HG03439 (cell line): ENCODE measurements around the gene GPBAR1.
"Not testable (repeated sequence)": the region's sequence is repeated elsewhere in the genome, so short reads cannot be mapped to it uniquely, and the experiment has no call there.

Experiments used
- ATAC-seq: cut with Tn5 transposase; IDR thresholded peaks from one replicate; pipeline ENCODE4 v1.9.1; 2021; ENCODE audit warnings: mild to moderate bottlenecking, moderate library complexity; ENCODE audit not compliant: unreplicated experiment

The GPBAR1 gene

DNA sequence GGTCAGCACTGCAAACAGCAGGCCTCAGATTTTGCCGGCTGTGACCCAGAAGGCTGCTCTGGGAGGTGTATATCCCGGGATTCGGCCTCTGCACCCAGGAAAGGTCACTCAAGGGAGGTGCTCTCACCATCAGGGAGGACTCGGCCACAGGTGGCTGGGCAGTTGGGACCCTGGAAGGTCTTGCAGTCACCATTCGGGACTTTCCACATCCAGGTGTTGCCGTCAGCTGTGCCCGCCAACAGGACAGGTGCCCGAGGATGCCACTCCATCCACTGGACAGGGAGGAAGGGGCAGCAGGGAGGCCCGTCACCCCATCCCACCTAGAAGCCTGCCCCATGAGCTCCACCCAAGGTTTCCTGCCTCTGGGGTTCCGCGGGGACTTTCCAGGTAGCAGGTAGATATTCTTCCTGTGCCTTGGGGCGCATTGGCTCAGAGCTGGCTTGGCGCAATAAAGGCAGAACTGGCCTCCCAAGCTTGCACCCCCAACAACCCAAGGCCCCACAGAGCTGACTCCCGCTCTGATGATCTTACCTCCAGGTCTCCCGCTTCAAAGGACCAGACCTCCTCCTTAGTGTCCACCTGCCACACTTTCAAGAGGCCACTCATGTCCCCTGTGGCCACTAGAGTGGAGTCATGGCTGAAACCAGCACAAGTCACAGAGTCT is 5.6 kb downstream of the GPBAR1 start:
- no peak for ATAC-seq

- no peak for ATAC-seq
Observed at GRCh38 chr2:218267259-218267658, 6.4 kb downstream of the GPBAR1 start.

DNA sequence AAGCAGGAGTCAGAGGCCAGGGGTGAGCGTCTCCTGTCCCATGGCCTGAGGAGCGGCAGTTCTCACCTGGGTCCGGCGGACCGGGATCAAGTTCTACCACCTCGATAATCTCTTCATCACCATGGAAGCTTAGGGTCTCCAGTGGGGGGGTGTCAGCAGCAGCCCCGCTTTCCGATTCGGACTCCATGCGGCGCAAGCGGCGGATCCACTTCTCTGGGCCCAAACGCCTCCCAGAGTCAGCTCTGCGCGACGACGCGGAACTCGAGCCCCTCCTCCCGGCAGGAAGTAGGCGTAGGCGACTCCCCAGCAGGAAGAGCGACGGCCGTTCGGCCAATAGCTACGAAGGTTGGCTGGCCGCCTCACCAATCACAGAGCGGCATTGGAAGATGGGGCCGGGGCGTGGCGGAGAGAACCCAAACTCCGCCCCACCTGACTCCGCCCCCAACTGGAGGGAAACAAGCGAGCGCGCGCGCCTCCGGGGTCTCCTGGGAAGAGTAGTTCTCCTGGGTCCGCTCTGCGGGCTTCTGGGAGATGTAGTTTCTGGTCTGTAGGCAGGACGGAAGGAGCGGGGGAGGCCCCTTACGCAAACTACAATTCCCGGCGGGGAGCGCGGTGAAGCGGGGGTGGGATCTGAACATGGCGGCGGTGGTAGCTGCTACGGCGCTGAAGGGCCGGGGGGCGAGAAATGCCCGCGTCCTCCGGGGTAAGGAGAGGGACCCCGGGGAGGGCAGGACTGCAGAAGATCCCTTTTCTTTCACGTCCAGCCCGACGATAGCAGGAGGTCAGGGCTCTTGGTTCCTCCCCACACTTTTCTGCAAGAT is 9.3 kb downstream of the GPBAR1 start, which contains the start of the genes AAMP and PNKD:
TSS of gene AAMP (minus strand) at position 238 of the 821 bp plus-strand sequence. CDS start at position 187, 51 bp downstream.
TSS of gene PNKD (plus strand) at position 620 of the 821 bp plus-strand sequence. CDS start at position 637, 17 bp downstream.
- peak; percentile 90 for ATAC-seq

DNA sequence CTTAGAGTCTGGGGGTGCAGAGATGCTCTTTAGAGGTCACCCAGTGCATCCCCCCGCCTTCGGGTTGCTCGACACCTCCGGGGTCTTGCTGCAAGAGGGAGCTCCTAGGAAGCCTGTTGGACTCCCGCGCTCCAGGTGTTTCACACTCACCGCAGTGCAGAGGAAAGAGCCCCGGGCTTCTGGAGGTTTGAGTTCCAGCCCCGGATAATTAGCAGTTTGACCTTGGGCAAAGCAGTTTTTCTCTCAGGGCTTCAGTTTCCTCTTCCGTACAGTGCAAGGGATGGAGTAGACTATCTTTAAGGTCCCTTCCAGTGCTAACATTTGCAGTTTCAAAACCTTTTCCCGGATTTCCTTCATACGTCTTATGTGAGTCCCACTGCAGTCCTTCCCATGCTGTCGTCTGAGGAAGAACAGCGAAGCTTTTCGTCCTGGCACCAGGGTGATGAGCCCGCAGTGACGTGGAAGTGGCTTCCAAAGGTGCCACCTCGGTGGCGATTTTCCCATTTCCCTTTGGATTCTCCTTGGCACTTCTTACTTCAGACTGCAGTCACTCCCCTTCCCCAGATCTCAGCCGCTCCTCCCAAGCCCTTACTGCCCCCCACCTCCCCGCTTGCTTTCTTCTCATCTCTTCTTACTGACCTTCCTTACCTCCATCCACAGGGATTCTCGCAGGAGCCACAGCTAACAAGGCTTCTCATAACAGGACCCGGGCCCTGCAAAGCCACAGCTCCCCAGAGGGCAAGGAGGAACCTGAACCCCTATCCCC is 10.1 kb downstream of the GPBAR1 start:
- ATAC-seq, result no peak

GRCh38 chr2:218271487-218271797 is 10.6 kb downstream of the GPBAR1 start:
- ATAC-seq, result no peak

GRCh38 chr2:218271865-218272530 is 11.2 kb downstream of the GPBAR1 start:
- ATAC-seq, result no peak

- ATAC-seq, result no peak
Observed at GRCh38 chr2:218272531-218273212, 11.9 kb downstream of the GPBAR1 start.

- ATAC-seq, result not testable (repeated sequence)
Observed at GRCh38 chr2:218273214-218273907, 12.5 kb downstream of the GPBAR1 start.

- no peak for ATAC-seq
Observed at GRCh38 chr2:218273908-218274249, 13.1 kb downstream of the GPBAR1 start.

DNA sequence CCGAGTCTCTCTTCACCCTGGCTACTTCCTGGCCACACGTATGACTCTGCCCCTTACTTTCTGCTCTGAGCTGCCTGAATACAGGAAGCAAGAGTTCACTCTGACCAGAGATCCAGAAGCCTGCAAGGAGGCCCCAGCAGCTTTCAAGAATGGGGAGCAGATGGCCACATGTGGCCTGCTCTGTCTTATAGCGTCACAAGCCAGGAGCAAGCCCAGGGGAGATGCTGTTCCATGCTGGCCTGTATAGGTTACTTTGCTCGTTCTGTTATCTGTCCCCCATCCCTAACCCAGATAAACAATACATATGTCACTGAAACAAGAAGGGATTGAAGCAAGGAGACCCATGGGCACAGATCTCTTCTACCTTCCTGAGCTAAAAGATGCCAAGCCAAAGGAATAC is 13.8 kb downstream of the GPBAR1 start:
- ATAC-seq, result no peak

DNA sequence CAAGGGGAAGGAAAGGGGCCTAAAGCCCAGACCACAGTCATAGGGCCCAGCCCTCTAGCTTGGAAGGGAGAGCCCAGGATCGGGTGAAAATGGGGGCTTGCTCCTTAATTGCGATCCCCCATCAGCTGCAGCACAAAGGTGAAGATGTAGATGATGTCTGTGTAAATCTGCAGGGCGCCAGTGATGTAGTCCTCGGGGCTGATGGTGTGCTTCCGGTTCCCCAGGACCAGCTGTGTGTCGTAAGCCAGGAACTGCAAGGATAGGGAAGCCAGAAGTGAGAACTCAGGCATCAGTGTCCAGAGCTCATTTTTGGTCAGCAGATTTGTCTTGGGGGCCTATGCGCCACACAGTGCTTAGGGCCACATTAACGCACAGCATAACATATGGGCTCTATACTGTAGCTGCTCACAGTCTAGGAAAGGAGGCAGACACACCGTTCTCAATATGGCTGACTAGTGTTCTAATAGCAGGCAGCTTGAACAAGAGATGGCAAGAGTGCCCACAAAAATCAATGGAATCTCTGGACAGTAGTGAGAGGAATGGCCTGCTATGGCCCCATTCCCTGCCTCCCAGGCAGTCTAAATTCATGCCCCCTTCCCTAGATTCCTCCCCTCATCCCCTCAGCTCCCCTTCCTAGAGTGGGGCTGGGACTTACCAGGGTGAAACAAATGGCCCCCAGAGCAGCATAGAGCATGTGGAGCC is 14.7 kb downstream of the GPBAR1 start:
- no peak for ATAC-seq

- no peak for ATAC-seq
Observed at GRCh38 chr2:218276986-218277755, 16.4 kb downstream of the GPBAR1 start.

GRCh38 chr2:218277921-218278320 is 17.1 kb downstream of the GPBAR1 start:
- ATAC-seq, result no peak

GRCh38 chr2:218278531-218279360 is 17.9 kb downstream of the GPBAR1 start:
- ATAC-seq, result no peak

GRCh38 chr2:218280260-218280870 is 19.6 kb downstream of the GPBAR1 start:
- ATAC-seq, result no peak

GRCh38 chr2:218281449-218281848 is 20.6 kb downstream of the GPBAR1 start:
- ATAC-seq, result no peak
